PC-9 (cell line): ENCODE data around the gene BRWD1.

Experiments
- CTCF ChIP-seq: fragments of 200-600 bp; sonication (generic); conservative IDR thresholded peaks from 2 replicates; pipeline ENCODE4 v1.6.1; 2017; ENCODE audit warnings: mixed run types, antibody characterized with exemption, mild to moderate bottlenecking, moderate library complexity
- EZH2 ChIP-seq: fragments of 200-600 bp; sonication (generic); IDR thresholded peaks from 2 replicates; pipeline ENCODE4 v1.8.0; 2017; ENCODE audit warnings: antibody characterized with exemption, low read depth

- TF ChIP-seq CTCF (no peak), EZH2 (no peak)
These were observed 21.2 kb upstream of the BRWD1 start for GRCh38 chr21:39334611-39335010.
